IMR-90 (cell line): ENCODE measurements around the gene TCEAL1. TPM values are rescaled to one million over a fixed set of nuclear protein-coding genes. Genes with fewer than 3 reads are reported as not detected.
A peak's percentile ranks its signal among the peaks of the same experiment; 100 is the strongest.

ENCODE experiments used
- ATAC-seq: fragments of 200-7000 bp; cut with Tn5 transposase; 2 replicates; pipeline ENCODE4 v1.9.1; 2020; ENCODE audit warnings: low read depth, mild to moderate bottlenecking, moderate library complexity
- BruUV-seq: library from RNA; stranded (reverse); fragments of 400-500 nt; replicated peaks from 2 replicates; lab custom pipeline; 2021; lab: Mats Ljungman, UMichigan
- CTCF ChIA-PET: fragments of 300-600 bp; formaldehyde crosslinking; extraction: SDS; loops from one replicate; lab custom pipeline; 2021; ENCODE audit warnings: antibody characterized with exemption; lab: Yijun Ruan, JAX
- POLR2A ChIA-PET: fragments of 300-600 bp; sonication (Branson Sonifier 250); formaldehyde crosslinking; loops from one replicate; lab custom pipeline; 2022; ENCODE audit warnings: antibody characterized with exemption; ENCODE audit not compliant: unreplicated experiment; lab: Charles Lee
- DNase-seq: peaks from one replicate; pipeline ENCODE4 v3.0.0; 2013
- H2AFZ ChIP-seq: replicated peaks from 2 replicates; pipeline ENCODE3; 2013; ENCODE audit warnings: low read length, mild to moderate bottlenecking; ENCODE audit not compliant: poor library complexity
- H2AK5ac ChIP-seq: 2 replicates; pipeline ENCODE4 v1.6.1; 2013; ENCODE audit warnings: low read depth, low read length, inconsistent platforms
- H2AK9ac ChIP-seq: replicated peaks from 2 replicates; pipeline ENCODE3; 2013; ENCODE audit warnings: mild to moderate bottlenecking, low read depth, low read length, moderate library complexity; ENCODE audit not compliant: poor library complexity
- H2BK120ac ChIP-seq: 2 replicates; pipeline ENCODE4 v1.6.1; 2013; ENCODE audit warnings: low read depth, low read length, inconsistent platforms
- H2BK15ac ChIP-seq: 3 replicates; pipeline ENCODE4 v1.6.1; 2013; ENCODE audit warnings: low read depth, low read length, inconsistent platforms
- H2BK20ac ChIP-seq: 2 replicates; pipeline ENCODE4 v1.6.1; 2013; ENCODE audit warnings: low read depth, mild to moderate bottlenecking, inconsistent platforms, low read length, moderate library complexity
- H2BK5ac ChIP-seq: 2 replicates; pipeline ENCODE4 v1.6.1; 2013; ENCODE audit warnings: mild to moderate bottlenecking, low read depth, low read length, inconsistent platforms; ENCODE audit not compliant: poor library complexity, severe bottlenecking
- H3K14ac ChIP-seq: replicated peaks from 2 replicates; pipeline ENCODE4 v1.6.1; 2013; ENCODE audit warnings: low read depth, low read length, inconsistent platforms
- H3K18ac ChIP-seq: 2 replicates; pipeline ENCODE4 v1.6.1; 2013; ENCODE audit warnings: low read depth, low read length, control low read depth
- H3K23ac ChIP-seq: 2 replicates; pipeline ENCODE4 v1.6.1; 2013; ENCODE audit warnings: low read depth, low read length, inconsistent platforms
- H3K27ac ChIP-seq: 2 replicates; pipeline ENCODE4 v1.5.1; 2013; ENCODE audit warnings: mild to moderate bottlenecking, control low read depth, low read length; ENCODE audit not compliant: insufficient read depth
- H3K27me3 ChIP-seq: 2 replicates; pipeline ENCODE4 v1.6.1; 2013; ENCODE audit warnings: low read length; ENCODE audit not compliant: control insufficient read depth, insufficient read depth
- H3K36me3 ChIP-seq: 2 replicates; pipeline ENCODE4 v1.6.1; 2013; ENCODE audit warnings: low read length, mixed read lengths; ENCODE audit not compliant: control insufficient read depth, insufficient read depth
- H3K4ac ChIP-seq: 2 replicates; pipeline ENCODE4 v1.6.1; 2013; ENCODE audit warnings: low read depth, low read length, inconsistent platforms
- H3K4me1 ChIP-seq: 2 replicates; pipeline ENCODE4 v1.6.1; 2013; ENCODE audit warnings: low read length, mixed read lengths; ENCODE audit not compliant: control insufficient read depth, insufficient read depth
- H3K4me2 ChIP-seq: 2 replicates; pipeline ENCODE4 v1.6.1; 2013; ENCODE audit warnings: low read depth, mild to moderate bottlenecking, control low read depth, low read length, moderate library complexity
- H3K4me3 ChIP-seq: 2 replicates; pipeline ENCODE4 v1.5.1; 2013; ENCODE audit warnings: low read depth, mild to moderate bottlenecking, control low read depth, low read length, moderate library complexity; ENCODE audit not compliant: insufficient read depth
- H3K56ac ChIP-seq: 2 replicates; pipeline ENCODE4 v1.6.1; 2013; ENCODE audit warnings: low read length, inconsistent platforms; ENCODE audit not compliant: insufficient read depth; ENCODE audit errors: extremely low read depth
- H3K79me1 ChIP-seq, 2 experiments: 2 replicates each; pipeline ENCODE4 v1.6.1; 2013; ENCODE audit warnings: low read length in 2 of 2, inconsistent platforms in 1 of 2, low read depth in 1 of 2
- H3K9ac ChIP-seq: 2 replicates; pipeline ENCODE4 v1.6.1; 2013; ENCODE audit warnings: low read depth, low read length, control low read depth
- H3K9me1 ChIP-seq: 2 replicates; pipeline ENCODE4 v1.6.1; 2013; ENCODE audit warnings: low read length, inconsistent platforms; ENCODE audit not compliant: insufficient read depth
- H3K9me3 ChIP-seq: 2 replicates; pipeline ENCODE4 v1.6.1; 2013; ENCODE audit warnings: low read length; ENCODE audit not compliant: control insufficient read depth, insufficient read depth
- H4K20me1 ChIP-seq: 2 replicates; pipeline ENCODE4 v1.6.1; 2013; ENCODE audit warnings: low read length, inconsistent platforms; ENCODE audit not compliant: insufficient read depth
- H4K5ac ChIP-seq: 2 replicates; pipeline ENCODE4 v1.6.1; 2013; ENCODE audit warnings: mild to moderate bottlenecking, low read depth, low read length, control low read depth
- H4K8ac ChIP-seq, 2 experiments: 2 replicates each; pipeline ENCODE4 v1.6.1; 2013; ENCODE audit warnings: low read depth in 2 of 2, low read length in 2 of 2, control low read depth in 1 of 2, inconsistent platforms in 1 of 2
- H4K91ac ChIP-seq: 2 replicates; pipeline ENCODE4 v1.6.1; 2013; ENCODE audit warnings: low read depth, low read length, inconsistent platforms; ENCODE audit not compliant: insufficient read depth
- BHLHE40 ChIP-seq: fragments of 150-350 bp; IDR thresholded peaks from 2 replicates; pipeline ENCODE4 v1.6.1; 2016; ENCODE audit warnings: mild to moderate bottlenecking, low read depth, low read length
- CEBPB ChIP-seq: IDR thresholded peaks from 2 replicates; pipeline ENCODE4 v1.6.1; 2012; ENCODE audit warnings: low read depth, low read length, improper control_type of control experiment
- CHD1 ChIP-seq: IDR thresholded peaks from 2 replicates; pipeline ENCODE4 v1.6.1; 2012; ENCODE audit warnings: low read depth, low read length, improper control_type of control experiment
- CTCF ChIP-seq: conservative IDR thresholded peaks from 2 replicates; pipeline ENCODE4 v1.5.1; 2012; ENCODE audit warnings: mild to moderate bottlenecking, low read depth, low read length, improper control_type of control experiment
- FOS ChIP-seq: fragments of 150-350 bp; IDR thresholded peaks from 2 replicates; pipeline ENCODE4 v1.6.1; 2016; ENCODE audit warnings: low read depth, low read length
- MAFK ChIP-seq: IDR thresholded peaks from 2 replicates; pipeline ENCODE4 v1.6.1; 2012; ENCODE audit warnings: low read depth, low read length, improper control_type of control experiment
- MAZ ChIP-seq: IDR thresholded peaks from 2 replicates; pipeline ENCODE4 v1.6.1; 2012; ENCODE audit warnings: low read depth, mild to moderate bottlenecking, low read length, improper control_type of control experiment, moderate library complexity, borderline replicate concordance
- MXI1 ChIP-seq: IDR thresholded peaks from 2 replicates; pipeline ENCODE4 v1.6.1; 2012; ENCODE audit warnings: low read depth, mild to moderate bottlenecking, low read length, moderate library complexity, borderline replicate concordance
- NFE2L2 ChIP-seq: fragments of 150-350 bp; IDR thresholded peaks from 2 replicates; pipeline ENCODE4 v1.6.1; 2016; ENCODE audit warnings: low read depth, mild to moderate bottlenecking, low read length
- POLR2A ChIP-seq: IDR thresholded peaks from 2 replicates; pipeline ENCODE4 v1.6.1; 2012; ENCODE audit warnings: mild to moderate bottlenecking, low read depth, low read length
- RAD21 ChIP-seq: IDR thresholded peaks from 2 replicates; pipeline ENCODE4 v1.6.1; 2012; ENCODE audit warnings: low read length, improper control_type of control experiment
- RCOR1 ChIP-seq: IDR thresholded peaks from 2 replicates; pipeline ENCODE4 v1.6.1; 2012; ENCODE audit warnings: mild to moderate bottlenecking, low read length, improper control_type of control experiment; ENCODE audit not compliant: insufficient replicate concordance
- RFX5 ChIP-seq: IDR thresholded peaks from 2 replicates; pipeline ENCODE4 v1.8.0; 2012; ENCODE audit warnings: low read depth, mild to moderate bottlenecking, low read length, moderate library complexity
- SMC3 ChIP-seq: fragments of 150-350 bp; IDR thresholded peaks from 2 replicates; pipeline ENCODE4 v1.6.1; 2016; ENCODE audit warnings: low read depth, mild to moderate bottlenecking, antibody characterized with exemption, low read length, moderate library complexity
- USF2 ChIP-seq: fragments of 150-350 bp; IDR thresholded peaks from 2 replicates; pipeline ENCODE4 v1.6.1; 2017; ENCODE audit warnings: mild to moderate bottlenecking, antibody characterized with exemption, low read length, low read depth
- whole genome bisulfite sequencing, 2 experiments: methylation state at CpG; one replicate each; pipeline versions ENCODE4 v1.1.5 to v1.1.7; 2013; ENCODE audit warnings: missing lambda C conversion rate in 2 of 2; ENCODE audit not compliant: insufficient read length in 1 of 2; ENCODE audit errors: extremely low coverage in 2 of 2; 5-methylcytosine and 5-hydroxymethylcytosine counted together
- dilution Hi-C: fragments of 300-500 bp; cut with HindIII; formaldehyde crosslinking; loops from one replicate; pipeline ENCODE4 v1.14.3; 2018; ENCODE audit warnings: low sequenced_read_pairs; ENCODE audit not compliant: unreplicated experiment
- in situ Hi-C: fragments of 300-500 bp; cut with MboI; formaldehyde crosslinking; loops from 3 replicates; pipeline ENCODE4 v1.14.3; 2019; ENCODE audit warnings: low sequenced_read_pairs, inconsistent platforms, mixed read lengths
- intact Hi-C: fragments of 100-400 bp; cut with micrococcal nuclease; formaldehyde crosslinking; loops from 2 replicates; pipeline ENCODE4 v1.10.0; 2022
- polyA plus RNA-seq, 3 experiments: library from polyadenylated mRNA; depleted of rRNA; stranded (reverse); fragments of >200 nt; gene quantifications; 2 replicates each; pipeline ENCODE4 v1.2.3, GENCODE V29; 2012; ENCODE audit warnings: low replicate concordance in 1 of 3
- total RNA-seq: library from RNA; depleted of rRNA; stranded (reverse); fragments of >200 nt; gene quantifications from 2 replicates; pipeline ENCODE4 v1.2.3, GENCODE V29; 2012
- TF ChIP-seq, protein P1 (sequence below): fragments of 150-350 bp; IDR thresholded peaks from 2 replicates; pipeline ENCODE4 v1.6.1; 2016; ENCODE audit warnings: low read depth, mild to moderate bottlenecking, low read length, moderate library complexity, borderline replicate concordance

The TCEAL1 gene
- total and polyA plus RNA-seq, 2 of the 4 experiments (the other 2 are of a cell fraction), result 9.1 to 21.8 TPM

DNA sequence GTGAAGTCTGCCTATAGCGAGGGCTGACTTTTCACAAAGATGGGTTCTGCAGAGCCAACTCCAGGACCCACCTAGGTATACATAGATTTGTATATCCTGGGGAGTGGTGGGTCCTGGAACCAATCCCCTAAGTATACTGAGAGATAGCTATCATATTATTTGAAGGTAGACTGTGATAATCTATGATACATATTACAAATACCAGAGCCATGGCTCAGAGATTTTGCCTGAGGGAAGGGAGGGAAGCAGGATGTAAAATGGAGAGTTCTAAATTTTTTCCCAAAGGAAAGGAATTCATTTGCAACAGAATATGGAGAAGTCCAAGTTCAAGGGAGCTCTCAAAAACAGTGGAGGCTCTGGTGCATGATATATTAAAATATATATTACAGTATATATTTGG is 13.8 kb upstream of the TCEAL1 start:
- no peak overlapping the region; the same call in 1 of the 2 replicates for H3K4ac ChIP-seq
- peak overlapping the region; percentile 21; the same call in 1 of the 3 replicates for H2BK15ac ChIP-seq
- H3K4me3 ChIP-seq, result no peak overlapping the region
- H4K8ac ChIP-seq, result no peak overlapping the region
- intact Hi-C loops (no loop called here), dilution Hi-C loops (no loop called here), in situ Hi-C loops (no loop called here)
- no peak overlapping the region; the same call in 1 of the 2 replicates for H4K91ac ChIP-seq
- H3K56ac ChIP-seq, result no peak overlapping the region
- CTCF ChIA-PET, result no interaction called here
- POLR2A ChIA-PET, result no interaction called here
- no peak overlapping the region for H3K4me2 ChIP-seq
- no peak overlapping the region for H3K14ac ChIP-seq
- WGBS, 2 experiments, result no CpG with 5 or more reads among the region's 1 CpG
- H3K27me3 ChIP-seq, result no peaks in the 10 kb centered on the region
- H2BK20ac ChIP-seq, result no peak overlapping the region; the same call in 1 of the 2 replicates
- no peak overlapping the region for H2AK9ac ChIP-seq
- H2BK5ac ChIP-seq, result peak overlapping the region; percentile 17
- H3K9me1 ChIP-seq, result no peaks in the 10 kb centered on the region
- DNase-seq (no peak), ATAC-seq (peak; percentile 41)
- no peaks in the 10 kb centered on the region for H3K9me3 ChIP-seq
- TF ChIP-seq CTCF (no peak), CEBPB (no peak), MXI1 (no peak), MAZ (no peak), CHD1 (no peak), NFE2L2 (no peak), MAFK (no peak), SMC3 (no peak), BHLHE40 (no peak), POLR2A (no peak), USF2 (no peak), RAD21 (no peak), RFX5 (no peak), FOS (no peak), RCOR1 (no peak)
- TF ChIP-seq, protein P1, sequence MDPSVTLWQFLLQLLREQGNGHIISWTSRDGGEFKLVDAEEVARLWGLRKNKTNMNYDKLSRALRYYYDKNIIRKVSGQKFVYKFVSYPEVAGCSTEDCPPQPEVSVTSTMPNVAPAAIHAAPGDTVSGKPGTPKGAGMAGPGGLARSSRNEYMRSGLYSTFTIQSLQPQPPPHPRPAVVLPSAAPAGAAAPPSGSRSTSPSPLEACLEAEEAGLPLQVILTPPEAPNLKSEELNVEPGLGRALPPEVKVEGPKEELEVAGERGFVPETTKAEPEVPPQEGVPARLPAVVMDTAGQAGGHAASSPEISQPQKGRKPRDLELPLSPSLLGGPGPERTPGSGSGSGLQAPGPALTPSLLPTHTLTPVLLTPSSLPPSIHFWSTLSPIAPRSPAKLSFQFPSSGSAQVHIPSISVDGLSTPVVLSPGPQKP, result no peak
- no peak overlapping the region for H3K18ac ChIP-seq
- no peak overlapping the region for H3K27ac ChIP-seq
- peak overlapping the region; percentile 10; the same call in 1 of the 2 replicates for H2BK120ac ChIP-seq
- no peak overlapping the region for H3K23ac ChIP-seq
- H4K5ac ChIP-seq, result no peak overlapping the region
- peaks cover 0 to 23% of the 10 kb centered on the region in 2 experiments; a peak in 2 of 4 replicates for H3K79me1 ChIP-seq
- no peak overlapping the region for H2AK5ac ChIP-seq
- no TSS peak for BruUV-seq
- H2AFZ ChIP-seq, result no peak overlapping the region
- H4K20me1 ChIP-seq, result no peaks in the 10 kb centered on the region
- peaks cover 3% of the 10 kb centered on the region for H3K36me3 ChIP-seq
- peaks cover 1% of the 10 kb centered on the region; the same call in 1 of the 2 replicates for H3K4me1 ChIP-seq
- no peak overlapping the region for H3K9ac ChIP-seq
